HG03095 (cell line): ENCODE results near the gene TRIM62.

Experiments used
- ATAC-seq: cut with Tn5 transposase; IDR thresholded peaks from one replicate; pipeline ENCODE4 v1.9.1; 2021; ENCODE audit warnings: moderate library complexity; ENCODE audit not compliant: unreplicated experiment

The TRIM62 gene

GRCh38 chr1:33180911-33181890 is 642 bp downstream of the TRIM62 start:
- ATAC-seq: peak; percentile 72

DNA sequence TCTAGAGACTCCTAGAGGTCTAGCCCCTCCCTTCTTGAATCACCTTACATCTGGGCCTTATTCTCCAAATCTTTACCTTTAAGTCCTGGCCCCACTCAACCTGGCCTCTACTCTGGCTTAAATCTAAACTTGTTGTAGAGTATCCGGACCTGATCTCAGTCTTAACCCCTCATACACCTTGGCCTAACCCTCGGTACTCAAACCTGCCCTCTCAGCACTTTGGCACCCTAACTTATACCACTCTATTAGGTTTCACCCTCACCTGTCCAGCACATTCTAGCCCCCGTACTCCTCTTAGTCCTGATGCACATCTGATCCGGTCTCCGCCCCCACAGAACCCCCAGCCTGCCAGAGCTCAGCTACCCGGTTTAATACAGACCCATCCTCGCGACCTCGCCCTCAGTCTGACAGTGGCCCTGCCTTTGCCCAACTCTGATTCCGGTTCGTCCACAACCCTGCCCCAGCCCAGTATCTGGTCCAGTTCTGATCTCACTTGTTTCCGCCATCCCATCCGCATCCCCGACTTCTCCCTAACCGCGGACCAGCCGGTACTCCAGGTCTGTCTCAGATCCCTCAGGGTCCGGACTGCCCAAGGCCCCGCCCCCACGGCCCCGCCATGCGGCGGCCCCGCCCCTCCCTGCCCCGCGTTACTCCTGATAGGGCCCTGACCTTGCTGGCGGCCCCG is 1.5 kb downstream of the TRIM62 start:
- ATAC-seq: no peak

GRCh38 chr1:33178836-33179439 is 2.9 kb downstream of the TRIM62 start:
- ATAC-seq: no peak

DNA sequence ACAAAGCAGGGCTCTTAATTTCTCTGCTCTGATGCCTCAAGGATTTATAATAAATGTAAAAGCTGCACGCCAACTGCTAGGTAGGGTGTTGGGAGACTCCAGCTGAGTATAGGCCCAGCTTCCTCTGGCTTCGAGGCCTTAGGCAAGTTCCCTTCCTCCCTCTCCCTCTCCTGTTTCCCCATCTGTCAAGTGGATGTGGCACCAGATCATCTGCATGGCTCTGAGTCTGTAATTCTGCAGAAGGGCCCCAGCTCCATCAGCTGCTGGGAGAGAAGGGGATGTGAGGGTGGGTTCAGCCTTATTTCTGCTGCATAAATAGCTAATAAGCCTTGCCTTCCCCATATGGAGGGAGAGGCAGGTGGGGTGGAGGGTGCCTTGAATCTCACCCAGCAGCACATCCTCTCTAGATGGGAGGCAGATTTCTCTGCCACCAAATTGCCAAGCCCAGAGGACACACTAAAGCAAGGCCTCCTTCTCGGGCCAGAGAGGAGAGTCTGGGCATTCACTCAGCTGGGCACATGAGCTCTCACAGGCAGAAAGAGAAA is 3.8 kb downstream of the TRIM62 start:
- ATAC-seq: no peak

GRCh38 chr1:33176887-33177286 is 5.0 kb downstream of the TRIM62 start:
- no peak for ATAC-seq

- ATAC-seq: no peak
These were observed 5.4 kb downstream of the TRIM62 start for GRCh38 chr1:33176362-33176850.

- no peak for ATAC-seq
These were observed 6.0 kb downstream of the TRIM62 start for GRCh38 chr1:33175865-33176264.

DNA sequence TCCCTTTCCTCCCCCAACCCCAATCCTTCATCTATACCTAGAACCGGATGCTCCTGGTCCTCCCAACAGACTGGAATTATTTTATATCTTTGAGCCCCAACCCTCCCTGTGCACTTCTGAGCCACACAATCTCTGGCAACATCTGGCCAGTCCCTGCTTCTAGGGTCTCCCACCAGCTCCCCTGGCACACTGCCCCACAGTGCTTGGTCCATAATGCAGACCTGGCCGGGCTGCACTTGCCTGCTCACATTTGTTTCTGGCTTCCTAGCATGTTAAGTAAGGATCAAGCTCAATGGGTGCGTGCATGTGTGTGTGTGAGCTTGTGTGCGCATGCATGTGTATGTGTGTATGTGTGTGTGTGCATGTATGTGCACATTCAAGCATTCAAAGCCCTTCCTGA is 8.8 kb downstream of the TRIM62 start:
- ATAC-seq: no peak

DNA sequence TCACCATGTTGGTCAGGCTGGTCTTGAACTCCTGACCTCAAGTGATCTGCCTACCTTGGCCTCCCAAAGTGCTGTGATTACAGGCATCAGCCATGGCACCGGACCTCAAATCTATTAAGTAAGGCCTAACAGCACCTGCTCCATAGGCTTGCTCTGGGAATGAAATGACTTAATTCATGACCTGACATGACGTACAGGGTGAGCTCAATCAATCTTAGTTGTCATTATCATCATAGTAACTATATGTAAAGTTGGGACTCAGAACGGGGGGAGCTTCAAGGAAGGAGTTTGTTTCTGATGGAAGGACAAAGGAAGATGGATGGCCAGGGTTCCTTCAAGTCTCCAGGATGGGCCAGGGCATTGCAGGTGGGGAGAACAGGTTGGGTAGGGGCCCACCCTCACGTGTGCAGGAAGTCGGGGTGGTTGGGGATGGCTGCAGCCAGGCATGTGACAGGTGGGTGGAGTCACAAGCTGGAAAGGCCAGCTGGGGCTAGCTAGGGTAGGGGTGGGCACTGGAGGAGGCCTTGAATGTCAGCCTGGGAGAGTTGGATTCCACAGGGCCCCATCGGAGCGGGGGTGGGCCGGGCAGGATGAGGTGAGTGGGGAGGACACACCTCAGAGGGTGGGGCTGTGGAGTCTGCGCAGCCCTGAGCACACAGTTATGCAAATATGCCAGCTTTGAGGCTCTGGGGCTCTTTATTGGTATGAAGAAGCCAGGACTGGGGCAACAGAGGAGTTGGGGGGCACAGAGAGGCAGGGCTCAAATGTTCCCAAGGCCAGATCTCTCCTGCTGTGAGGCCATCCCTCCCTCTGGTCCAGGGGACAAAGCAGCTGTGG is 9.6 kb downstream of the TRIM62 start:
- ATAC-seq: no peak

- ATAC-seq: no peak
These were observed 11.2 kb downstream of the TRIM62 start for GRCh38 chr1:33170351-33171274.

DNA sequence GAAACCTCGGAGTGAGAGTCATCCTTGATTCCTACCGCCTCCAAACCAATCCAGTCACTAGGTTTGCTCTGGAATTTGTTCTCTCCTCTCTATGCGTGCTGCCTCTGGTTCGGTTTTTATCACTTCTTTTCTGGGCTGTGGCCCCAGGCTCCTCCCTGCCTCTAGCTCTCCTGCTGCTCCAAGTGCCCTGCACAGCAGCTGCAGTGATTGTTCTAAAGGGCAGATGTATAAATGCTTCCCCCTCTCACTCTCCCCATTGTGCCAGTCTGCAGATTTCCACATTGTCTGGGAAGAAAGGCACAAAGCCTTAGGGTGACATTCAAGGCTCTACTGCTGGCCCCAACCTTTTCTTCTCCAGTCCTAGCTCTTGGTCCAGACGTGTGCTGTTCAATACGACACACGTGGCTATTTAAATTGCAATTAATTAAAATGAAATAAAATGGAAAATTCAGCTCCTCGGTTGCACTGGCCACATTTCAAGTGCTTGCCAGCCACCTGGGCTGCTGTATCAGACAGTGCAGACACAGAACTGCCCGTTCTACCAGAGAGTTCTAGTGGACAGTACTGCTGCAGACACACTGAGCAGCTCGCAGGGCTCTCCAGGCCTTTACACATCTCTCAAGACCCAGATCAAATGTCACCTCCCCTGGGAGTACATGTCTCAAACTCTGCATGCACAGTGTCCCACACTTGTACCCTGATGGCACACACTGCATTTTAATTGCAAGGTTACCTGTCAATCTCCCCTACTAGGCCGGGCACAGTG is 12.4 kb downstream of the TRIM62 start:
- ATAC-seq: no peak

DNA sequence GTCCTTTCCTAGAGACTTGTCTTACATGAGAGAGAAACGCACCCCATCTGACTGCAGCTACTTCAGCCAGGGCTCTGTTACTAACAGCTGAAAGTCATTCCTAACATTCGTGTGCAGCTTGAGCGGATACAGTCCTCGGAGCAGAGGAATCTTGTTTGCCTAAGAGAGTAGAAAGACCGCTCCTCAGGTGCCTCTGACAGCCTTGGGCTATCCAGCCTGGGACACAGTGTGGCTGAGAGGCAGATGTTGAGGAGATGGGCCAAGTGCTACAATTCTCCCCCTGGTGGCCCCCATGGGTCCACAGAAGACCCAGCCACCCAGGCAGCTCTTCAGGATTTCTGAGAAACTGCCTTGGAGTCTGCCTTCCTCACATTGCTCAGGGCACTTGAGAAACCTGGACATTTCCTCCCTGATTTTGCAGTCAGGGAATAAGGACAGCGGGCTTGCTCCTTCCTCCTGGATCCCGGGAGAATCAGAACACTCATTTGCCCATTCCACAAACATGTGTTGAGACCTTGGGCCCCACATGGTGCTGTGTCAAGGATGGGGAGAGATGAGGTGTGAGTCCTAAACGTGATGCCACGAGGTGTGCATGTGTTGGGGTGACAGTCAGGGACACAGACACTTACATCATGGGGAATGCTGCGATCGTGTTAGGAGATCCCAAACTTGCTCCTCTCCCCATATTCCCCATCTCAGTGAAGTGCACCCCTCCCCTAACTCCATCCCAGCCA is 13.1 kb downstream of the TRIM62 start:
- no peak for ATAC-seq

DNA sequence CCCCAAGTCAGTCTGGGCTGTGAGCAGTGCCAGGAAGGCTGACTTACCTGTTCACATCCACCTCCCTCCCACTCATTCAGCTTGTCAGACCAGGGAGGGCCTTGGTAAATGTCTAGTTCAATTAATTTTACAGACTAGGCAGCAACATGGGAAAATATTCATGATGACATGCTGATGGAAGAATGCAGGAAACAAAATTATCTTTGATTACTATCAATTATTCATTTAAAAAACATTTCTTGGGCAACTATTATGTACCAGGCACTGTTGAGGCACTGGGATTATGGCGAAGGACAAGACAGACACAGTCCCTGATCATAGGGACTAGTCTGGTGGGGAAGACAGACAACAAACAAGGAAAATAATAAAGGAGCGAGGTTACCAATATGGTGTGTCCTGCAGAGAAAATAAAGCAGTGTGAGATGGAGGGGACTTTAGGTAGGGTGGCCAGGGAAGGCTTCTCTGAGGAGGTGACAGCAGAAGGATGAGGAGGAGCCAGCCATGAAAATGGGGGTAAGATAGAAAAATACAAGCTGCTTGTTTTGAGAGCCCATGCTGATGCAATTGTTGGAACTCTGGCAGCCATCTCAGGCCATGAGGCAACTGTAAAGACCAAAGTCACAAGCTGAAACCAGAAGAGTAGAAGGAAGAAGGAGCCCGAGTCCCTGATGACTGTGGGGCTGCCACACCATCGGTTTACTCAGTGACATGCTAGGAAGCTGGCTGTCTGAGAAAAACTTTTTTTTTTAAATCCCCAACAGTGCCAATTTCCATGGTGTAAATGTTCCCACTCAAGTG is 14.0 kb downstream of the TRIM62 start:
- ATAC-seq: no peak

DNA sequence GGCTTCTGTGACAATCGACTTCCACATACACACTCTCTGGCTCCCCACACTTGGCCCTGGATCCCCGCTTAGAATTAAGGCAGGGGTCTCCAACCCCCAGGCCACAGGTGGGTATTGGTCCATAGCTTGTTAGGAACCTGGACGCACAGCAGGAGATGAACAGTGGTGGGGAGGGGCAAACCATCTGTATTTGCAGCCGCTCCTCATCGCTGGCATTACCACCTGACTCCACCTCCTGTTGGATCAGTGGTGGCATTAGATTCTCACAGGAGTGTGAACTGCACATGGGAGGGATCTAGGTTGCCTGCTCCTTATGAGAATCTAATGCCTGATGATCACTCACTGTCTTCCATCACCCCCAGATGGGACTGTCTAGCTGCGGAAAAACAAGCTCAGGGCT is 16.0 kb downstream of the TRIM62 start:
- ATAC-seq: no peak

GRCh38 chr1:33165209-33165608 is 16.6 kb downstream of the TRIM62 start:
- no peak for ATAC-seq

DNA sequence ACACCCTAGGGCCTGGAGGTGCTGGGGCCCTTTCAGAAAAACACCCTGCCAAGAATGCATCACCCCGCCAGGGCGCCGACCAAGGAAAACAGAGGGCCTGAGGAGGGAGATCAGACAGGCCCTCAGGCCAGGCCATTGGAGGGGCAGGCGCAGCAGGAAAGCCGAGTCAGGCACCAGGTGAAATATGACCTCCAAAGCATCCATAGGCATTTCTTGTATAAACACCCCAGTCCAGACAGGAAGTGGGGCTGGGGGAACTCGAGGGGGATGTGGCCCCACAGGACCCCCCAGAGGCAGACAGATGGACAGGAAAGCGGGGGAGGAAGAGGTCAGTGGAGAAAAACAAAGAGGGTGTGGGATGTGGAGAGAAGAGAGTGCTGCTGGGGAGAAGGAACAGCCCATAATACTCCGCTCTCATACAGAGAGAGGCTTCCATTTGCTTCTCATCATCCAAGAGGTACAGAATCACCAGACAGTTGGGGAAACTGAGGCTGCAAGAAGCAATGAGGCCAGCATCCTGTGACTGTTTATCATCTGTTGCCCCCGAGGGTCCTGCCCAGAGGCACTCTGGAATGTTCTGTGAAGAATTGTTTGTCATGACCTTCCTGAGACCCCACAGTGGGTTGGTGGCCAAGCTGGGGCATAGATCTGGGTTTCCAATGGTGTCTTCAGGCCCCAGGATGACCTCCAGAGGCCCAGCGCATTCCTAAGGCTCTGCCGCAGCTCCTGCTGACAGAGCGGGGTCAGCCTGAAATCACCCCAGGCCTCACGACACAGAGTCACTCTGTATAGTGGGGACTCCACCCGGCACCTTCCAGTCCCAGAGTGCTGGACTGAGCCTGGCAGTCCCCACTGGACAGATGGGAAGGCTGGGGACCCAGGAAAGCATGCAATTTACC is 18.0 kb downstream of the TRIM62 start:
- no peak for ATAC-seq
